NCI-H446 treated with DMSO at 0.1 percent for 48 hours (cell line): ENCODE measurements around the gene TMEM53.

Experiments used
- DNase-seq: peaks from one replicate; lab custom pipeline; 2025; lab: John Stamatoyannopoulos, UW

The TMEM53 gene

DNA sequence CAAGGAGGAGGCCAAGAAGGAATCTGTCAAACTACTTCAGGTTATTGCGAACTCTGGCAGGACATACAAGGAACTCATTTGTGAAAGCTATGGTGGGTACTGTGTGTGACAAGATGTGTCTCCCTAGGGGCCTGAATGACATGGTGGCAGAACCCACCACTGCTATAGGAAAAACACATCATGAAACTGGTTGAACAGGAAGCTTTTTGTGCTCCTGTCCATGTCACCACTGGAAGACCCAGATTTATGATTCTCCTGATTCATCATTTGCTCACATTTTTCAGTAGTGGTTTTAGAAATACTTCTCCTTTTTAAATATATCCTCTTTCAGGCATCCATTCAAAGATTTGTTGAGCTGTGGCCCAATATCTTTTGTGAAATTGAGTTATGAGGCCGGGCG lies 23.9 kb upstream of the TMEM53 start:
- no peak for DNase-seq

DNA sequence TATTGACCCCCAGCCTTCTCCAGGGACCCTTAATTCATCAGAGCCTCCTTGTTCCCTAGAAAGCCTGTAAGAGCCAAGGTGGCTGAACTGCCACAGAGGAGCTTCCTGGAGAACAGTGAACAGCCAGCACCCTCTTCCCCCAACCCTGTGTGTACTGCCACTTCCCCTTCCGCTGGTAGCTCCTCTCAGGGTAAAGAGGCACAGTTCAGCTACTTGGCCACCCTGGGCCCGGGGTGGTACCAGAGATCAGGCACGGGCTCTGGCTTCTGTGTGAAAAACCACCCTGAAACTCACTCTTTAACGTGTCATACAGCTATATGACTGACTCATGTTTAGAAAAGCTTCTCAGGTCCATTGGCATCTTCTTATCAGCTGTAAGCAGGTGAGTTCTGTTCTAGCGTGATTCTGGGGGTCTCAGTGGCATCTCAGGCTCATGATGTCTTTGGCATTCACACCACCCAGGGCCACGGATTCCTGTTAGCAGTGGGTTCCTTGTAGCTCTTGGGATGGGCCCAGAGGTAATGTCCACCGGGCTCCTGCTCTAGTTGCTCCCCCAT lies 22.6 kb upstream of the TMEM53 start:
- no peak for DNase-seq

DNA sequence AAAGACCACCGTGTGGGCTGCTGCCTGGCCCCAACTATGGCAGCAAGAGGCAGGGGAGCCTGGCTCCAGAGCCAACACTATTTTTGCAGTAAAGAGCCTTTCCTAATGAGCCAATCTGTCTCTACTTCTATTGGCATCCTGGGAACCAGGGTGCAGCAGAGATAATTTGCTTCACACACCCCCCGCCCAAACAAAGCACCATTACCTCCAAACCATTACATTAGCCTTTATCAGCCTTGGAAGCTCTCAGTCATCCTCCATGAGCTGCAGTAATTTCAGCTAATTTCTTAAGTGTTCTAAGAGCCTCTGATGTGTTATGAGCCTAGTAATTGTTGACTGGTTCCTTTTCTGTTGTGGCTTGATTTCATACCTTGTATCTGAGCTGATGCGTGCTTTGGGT lies 21.8 kb upstream of the TMEM53 start:
- no peak for DNase-seq

DNA sequence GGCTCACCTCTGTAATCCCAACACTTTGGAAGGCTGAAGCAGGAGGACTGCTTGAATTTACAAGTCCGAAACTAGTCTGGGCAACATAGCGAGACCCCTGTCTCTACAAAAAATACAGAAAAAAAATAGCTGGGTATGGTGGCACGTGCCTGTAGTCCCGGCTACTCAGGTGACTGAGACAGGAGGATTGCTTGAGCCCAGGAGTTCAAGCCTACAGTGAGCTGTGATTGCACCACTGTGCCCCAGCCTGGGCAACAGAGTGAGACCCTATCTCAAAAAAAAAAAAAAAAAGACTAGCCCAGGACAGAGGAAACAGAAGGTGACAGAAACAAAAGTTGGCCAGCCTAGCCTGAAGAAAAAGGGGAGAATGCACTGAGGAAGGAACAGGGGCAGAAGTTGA lies 21.4 kb upstream of the TMEM53 start:
- no peak for DNase-seq

DNA sequence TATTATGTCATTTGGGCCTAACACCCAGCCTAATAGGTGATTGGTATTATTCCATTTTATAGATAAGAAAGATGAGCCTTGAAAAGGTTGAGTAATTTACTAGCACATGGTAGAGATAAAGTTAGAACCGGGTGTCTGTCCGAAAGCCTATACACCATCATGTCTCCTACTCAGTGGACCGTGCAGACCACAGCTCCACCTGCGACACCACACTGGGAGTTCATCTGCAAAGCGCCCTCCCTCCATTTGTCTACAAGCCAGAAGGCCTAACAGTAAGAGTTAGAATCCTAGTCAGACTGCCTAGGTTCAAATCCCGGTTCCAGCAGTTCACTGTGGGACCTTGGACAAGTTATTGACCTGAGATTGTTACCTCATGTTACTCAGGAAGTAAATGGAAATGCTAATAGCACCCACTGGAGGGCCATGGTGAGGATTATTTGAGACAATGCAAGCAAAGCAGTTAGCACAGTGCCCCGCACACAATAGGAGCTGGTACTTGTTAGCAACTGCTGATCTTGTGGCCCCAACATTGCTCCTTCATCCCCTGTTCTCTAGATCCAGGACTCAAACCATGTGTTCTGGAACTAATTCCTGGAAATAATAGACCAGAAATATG lies 20.7 kb upstream of the TMEM53 start:
- DNase-seq: no peak

DNA sequence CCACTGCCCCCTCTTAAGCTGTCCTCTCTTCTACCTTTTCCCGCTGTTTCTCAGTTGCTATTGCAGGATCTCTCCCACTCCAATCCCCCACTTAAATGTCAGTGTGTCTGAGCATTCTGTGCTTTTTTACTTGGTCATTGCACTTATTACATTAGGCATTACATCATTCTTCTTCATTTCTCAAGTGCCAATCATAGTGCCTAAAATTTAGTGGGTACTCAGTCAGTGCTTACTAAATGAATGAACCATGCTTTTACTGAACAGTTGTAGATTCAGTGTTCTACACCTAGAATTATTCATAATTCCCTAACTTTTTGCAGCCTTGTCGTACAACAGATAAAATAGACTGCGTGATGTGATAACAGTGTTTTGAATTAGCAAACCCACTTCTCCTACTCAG lies 19.6 kb upstream of the TMEM53 start:
- DNase-seq: no peak

DNA sequence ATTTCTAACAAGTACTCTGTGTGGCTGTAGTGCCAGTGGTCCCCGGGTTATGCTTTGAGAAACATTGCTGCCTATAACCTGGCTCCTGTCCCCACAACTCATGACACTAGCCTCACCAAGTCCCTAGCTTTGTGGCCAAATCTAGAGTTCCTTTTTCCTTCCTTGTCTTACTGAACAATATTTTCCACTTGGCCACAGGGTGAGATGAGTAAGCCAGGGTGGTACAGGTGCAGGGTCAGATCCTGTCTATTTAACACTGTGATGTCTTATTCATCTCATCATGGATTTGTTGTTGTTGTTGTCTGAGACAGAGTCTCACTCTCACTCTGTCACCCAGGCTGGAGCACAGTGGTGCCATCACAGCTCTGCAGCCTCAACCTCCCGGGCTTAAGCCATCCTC lies 18.9 kb upstream of the TMEM53 start:
- no peak for DNase-seq

DNA sequence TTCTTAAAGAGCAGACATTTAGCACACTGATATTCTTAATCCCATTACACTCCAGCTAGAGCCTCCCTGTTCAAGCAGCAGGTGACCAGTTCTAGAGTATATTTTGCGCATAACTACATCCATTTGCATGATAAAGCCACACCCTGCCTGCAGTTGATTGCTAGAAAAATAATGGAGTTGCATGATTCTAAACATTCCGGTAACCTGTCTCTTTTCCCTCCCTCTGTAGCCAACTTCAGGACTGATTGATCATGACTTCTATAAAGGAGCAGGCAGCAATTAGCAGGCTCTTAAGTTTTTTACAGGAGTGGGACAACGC lies 15.1 kb upstream of the TMEM53 start:
- no peak for DNase-seq

DNA sequence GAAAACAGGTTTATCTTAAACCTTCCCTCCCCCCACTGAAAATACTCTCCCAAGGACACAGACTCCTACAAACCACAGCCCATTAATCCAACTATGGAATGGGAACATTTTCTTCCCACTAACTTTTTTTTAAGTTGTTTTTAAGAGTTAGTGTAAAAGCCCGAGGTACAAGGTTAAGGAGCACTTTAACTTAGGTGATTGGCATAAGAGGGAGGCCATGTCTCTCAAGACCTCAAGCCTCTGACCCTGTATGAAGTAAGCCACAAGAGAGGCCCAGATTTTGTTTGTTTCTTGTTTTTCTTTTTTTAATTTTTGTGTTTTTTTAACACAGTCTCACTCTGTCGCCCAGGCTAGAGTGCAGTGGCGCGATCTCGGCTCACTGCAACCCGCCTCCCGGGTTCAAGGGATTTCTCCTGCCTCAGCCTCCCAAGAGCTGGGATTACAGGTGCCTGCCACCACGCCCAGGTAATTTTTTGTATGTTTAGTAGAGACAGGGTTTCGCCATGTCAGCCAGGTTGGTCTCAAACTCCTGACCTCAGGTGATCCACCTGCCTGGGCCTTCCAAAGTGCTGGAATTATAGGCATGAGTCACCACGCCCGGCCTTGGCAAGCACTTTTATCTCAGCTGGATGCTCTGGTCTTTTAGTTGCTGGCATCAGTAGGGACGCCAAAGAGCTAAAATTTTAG lies 14.6 kb upstream of the TMEM53 start:
- DNase-seq: no peak

DNA sequence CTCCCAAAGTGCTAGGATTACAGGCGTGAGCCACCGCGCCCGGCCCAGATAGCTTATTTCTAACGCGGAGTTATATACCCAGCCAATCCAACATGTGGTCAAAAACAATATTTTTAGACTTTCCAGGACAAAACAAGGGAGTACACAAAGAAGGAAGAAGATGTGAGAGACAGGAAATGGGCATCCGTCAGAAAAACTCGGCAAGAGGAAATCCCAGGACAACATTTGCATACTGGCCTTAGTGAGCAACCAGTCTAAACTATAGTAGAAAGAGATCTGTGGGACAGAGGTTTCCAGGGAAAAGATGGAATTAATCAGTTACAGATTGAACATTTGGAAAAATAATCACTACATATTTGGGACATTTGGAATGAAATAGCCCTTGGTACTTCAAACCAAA lies 11.6 kb upstream of the TMEM53 start:
- DNase-seq: no peak

DNA sequence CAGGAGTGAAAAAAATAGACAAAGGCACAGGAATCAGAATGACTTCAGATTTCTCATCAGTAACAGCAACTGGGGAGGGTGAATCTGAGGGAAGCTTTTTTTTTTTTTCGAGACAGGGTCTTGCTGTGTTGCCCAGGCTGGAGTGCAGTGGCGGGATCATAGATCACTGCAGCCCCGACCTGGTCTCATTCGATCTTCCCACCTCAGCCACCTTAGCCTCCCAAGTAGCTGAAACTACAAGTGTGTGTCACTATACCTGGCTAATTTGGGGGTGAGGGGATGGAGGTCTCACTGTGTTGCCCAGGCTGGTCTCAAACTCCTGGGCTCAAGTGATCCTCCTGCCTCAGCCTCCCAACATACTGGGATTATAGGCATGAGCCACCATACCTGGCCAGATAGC lies 10.9 kb upstream of the TMEM53 start:
- no peak for DNase-seq

DNA sequence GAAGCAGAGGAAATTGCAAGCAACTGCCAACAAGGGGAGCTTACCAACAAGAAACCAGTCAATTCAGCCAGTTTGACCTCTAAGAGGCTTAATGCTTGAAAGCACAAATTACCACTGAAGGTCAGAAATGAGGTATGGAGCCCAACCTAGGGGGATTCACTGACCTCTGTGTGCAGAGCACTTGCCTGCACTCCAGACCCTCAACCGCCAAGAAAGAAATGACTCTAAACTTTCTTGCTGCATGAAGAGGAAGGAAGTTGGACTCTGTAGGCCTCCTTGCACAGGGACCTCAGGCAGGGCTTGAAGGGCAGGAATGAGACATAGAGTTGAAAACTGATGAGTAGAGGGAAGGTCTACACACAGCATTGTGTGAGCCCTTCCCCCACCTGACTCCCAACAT lies 10.2 kb upstream of the TMEM53 start:
- no peak for DNase-seq

DNA sequence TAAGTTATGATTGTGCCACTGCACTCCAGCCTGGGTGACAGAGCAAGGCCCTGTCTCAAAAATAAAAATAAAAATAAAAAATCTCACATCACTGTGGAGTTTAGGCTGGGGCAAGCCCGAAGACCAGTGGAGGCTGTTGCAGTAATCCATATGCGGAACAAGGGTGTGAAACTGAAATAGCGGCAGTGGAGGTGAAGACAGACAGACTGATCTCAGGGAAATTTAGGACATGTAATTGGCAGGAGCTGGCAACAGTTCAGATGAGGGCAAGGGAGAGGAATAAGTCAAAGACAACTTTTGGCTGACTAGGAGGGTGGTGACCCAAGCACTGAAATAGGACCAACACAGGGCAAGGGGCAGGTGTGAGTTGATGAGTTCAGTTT lies 8.6 kb upstream of the TMEM53 start:
- no peak for DNase-seq

DNA sequence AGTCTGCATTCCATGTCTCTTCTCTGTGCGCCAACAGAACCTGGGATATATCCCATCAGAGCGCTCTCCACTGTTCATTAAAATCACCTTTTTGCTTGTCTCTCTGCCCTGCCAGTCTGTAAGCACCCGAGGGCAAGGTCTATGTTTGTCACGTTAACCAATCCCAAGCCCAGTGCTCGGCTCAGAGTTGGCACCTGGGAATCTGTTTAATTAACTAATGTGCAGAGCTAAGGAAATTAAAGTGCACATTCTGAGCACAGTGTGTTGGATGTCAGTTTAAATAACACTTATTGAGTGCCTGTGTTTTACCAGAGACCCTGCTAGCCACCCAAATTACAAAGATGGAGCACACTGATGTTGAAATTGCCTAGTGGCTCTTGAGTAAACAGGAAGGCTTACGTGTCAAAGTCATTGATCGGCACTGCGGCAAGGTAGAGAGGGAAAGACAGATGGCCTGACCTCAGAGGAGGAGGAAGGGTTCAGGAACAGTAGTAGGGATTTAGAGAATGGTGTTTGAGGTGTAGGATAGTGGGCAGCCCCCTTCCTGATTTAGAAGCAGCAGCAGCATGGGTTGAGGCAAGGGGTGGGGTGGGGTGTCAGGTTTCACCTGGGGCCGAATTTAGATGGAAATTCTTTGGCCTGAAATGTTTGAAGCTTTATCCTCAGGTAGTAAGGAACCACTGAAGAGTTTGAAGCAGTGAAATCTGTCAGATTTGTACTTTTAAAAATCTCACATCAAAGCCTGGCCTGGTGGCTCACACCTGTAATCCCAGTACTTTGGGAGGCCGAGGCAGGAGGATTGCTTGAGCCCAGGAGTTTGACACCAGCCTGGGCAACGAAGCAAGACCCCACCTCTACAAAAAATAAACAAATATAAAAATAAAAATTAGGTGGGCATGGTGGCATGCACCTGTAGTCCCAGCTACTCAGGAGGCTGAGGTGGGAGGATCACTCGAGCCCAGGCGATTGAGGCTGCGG lies 7.9 kb upstream of the TMEM53 start:
- DNase-seq: no peak

DNA sequence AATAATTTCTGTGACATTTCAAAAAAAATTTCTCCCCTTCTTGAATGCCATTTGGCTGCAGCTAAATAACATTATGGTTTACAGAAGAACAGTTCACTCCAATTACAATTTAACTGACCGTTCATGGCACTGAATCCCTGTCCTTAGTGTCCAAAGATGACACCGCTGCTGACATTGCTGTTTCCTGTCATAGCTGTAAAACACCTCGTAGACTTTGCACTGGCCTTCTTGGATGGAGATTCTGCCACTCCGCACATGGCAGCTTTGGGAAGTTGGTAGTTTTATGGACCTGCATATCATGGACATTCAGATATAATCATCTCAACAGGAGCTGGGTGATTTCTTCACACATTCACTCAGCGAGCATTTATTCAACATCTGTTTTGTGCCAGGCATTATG lies 5.2 kb upstream of the TMEM53 start:
- no peak for DNase-seq

DNA sequence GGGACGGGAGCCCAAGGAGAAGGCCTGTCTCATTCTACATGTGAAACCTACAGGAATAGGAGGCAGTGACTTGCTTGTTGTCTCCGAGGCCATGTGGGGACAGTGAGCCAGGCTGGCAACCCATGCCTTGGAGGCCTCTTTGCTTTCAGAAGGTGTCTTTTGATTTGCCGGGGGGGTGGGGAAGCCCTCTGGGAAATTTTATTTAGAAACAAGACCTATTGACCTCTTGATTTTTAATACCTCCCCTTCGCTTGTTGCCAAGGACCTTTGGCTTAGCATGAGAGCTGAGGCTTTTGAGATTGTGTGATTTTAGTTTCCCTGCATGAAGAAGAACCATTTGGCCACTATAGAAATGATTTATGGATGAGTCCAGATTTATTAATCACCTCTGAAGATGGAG lies 4.3 kb upstream of the TMEM53 start:
- no peak for DNase-seq

DNA sequence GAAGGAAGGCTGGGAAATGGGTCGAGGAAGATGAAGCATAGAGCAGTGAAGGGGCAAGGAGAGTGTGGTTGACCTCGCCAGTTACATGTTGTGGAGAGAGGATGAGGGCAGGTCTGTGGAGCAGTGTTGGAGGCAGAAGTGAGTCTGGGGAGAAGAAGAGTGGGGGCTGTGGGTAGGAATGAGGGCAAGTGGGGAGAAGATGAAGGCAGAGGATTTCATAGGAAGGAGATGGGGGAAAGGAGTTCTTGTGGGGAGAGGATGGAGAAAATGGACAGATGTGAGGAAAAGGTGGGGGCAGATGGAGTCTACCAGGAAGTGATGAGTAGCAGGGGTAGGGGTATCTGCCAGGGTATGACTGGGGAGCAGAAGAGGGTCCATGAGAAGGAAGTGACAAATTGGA lies 3.8 kb upstream of the TMEM53 start:
- DNase-seq: no peak

DNA sequence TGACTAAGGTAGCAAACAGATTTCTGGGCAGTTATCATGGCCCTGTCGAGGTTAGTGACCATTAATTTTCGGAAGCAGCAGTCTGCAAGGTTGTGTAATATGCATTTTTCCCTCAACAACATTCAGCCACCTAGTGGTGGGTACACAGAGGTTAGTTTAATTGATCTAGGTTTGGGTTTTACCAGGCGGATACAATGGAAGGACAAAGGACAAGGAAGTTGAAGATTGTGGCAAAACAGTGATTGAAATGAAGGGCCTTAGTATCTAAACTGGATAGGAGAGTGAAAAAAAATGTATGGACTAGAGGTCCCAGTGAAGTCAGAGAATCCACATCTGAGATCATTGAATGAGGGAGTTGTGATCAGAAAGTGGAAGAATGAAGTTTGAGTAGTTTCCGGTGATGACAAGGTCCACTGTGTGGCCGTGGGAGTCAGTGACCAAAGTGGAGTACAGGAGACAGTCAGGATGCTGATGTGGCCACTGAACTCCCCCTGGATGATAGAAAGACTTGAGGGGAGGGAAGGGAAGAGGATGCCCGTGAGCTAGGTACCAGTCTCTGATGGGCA lies 3.0 kb upstream of the TMEM53 start:
- peak; percentile 5 for DNase-seq

DNA sequence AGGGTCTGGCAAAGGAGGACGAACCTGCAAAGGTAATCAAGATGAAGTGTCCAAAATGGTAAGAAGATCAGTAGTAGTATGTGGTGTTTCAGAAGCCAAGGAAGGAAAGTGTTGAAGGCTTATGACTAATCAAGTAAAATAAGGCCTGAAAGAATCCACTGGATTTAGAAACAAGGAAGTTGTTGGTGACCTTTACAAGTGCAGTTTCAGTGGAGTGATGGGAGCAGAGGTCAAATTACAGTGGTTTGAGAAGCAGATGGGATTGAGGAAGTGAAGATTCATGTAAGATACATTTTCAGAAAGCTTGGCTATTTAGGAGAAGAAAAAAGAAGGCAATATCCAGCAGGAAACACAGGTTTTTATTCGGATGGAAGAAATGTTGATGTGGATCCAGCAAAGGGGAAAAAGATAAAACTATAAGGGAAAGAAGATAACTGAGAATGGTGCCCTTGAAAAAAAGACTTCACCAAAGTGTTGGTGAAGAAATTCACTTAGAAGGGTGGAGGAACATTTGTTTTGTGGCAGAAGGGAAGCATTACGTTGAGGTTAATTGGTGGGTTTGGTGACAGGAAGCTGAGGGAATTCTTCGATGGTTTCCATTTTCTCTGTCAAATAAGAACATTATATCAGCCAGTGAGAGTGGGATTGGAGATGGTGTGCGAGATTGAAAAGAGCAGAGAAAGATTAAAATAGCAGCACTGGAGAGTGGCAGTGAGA lies 2.4 kb upstream of the TMEM53 start:
- DNase-seq: no peak

DNA sequence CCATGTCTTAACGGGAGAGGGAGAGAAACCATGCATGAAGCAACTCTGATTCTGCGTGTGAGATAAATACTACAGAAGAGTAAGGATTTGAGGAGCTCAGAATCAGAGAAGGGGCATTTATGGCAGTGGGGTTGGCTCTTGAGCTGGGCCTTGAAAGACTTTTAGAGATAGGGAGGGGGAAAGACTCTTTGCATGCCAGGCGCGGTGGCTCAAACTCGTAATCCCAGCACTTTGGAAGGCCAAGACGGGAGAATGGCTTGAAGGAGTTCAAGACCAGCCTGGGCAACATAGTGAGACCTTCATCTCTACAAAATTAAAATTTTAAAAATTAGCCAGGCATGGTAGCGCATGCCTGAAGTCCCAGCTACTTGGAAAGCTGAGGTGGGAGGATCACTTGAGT lies 905 bp upstream of the TMEM53 start:
- DNase-seq: no peak

DNA sequence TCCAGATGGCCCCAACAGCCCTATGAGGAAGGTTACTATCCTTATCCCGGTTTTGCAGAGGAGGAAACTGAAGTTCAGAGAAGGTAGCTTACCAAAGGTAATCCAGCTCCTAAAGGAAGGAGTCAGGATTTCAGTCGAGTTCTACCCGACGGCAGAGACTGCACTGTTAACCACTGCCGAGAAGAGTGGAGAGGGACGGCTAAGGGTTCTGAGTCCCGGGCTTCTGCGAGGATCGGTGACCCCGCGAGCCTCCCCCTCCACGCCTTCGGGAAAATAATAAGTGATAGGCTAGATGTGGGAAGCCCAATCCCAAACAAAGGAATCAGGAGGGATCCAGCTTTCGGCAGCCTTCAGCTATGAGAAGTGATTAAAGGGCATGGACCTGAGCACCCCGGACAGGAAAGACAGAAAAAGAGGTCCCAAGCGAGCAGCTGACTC lies 587 bp downstream of the TMEM53 start:
- DNase-seq: no peak
